H1 (cell line): ENCODE data around the gene GANC. TPM values are rescaled to one million over a fixed set of nuclear protein-coding genes. Genes with fewer than 3 reads are reported as not detected.

Experiments used
- CTCF ChIA-PET: fragments of 300-600 bp; sonication (Branson Sonifier 250); formaldehyde crosslinking; loops from one replicate; lab custom pipeline; 2021; ENCODE audit not compliant: partially characterized antibody; lab: Charles Lee
- POLR2A ChIA-PET: fragments of 300-600 bp; sonication (Branson Sonifier 250); formaldehyde crosslinking; loops from one replicate; lab custom pipeline; 2021; ENCODE audit warnings: inconsistent platforms; ENCODE audit not compliant: partially characterized antibody; lab: Charles Lee
- DNase-seq, 2 experiments: peaks; one replicate each; pipeline versions ENCODE4 v3.0.0 to v3.0.0-alpha.2; 2010 to 2022; ENCODE audit warnings: low spot score in 2 of 2, low read depth in 1 of 2, mixed read lengths in 1 of 2
- FAIRE-seq: peaks from 2 replicates; lab custom pipeline; 2011; peaks lifted over from hg19 to GRCh38; lab: Jason Lieb, UNC
- H2AFZ ChIP-seq: 2 replicates; pipeline ENCODE4 v1.8.1; 2012; ENCODE audit warnings: low read length, inconsistent platforms
- H2AK5ac ChIP-seq: 2 replicates; pipeline ENCODE4 v1.6.1; 2013; ENCODE audit warnings: low read depth, low read length
- H2BK120ac ChIP-seq: replicated peaks from 2 replicates; pipeline ENCODE3; 2013; ENCODE audit warnings: low read depth, low read length, inconsistent platforms
- H2BK12ac ChIP-seq: 2 replicates; pipeline ENCODE4 v1.6.1; 2013; ENCODE audit warnings: low read depth, low read length
- H2BK15ac ChIP-seq: 2 replicates; pipeline ENCODE4 v1.6.1; 2013; ENCODE audit warnings: low read length
- H2BK20ac ChIP-seq: 2 replicates; pipeline ENCODE4 v1.6.1; 2013; ENCODE audit warnings: low read length
- H2BK5ac ChIP-seq: 2 replicates; pipeline ENCODE4 v1.6.1; 2013; ENCODE audit warnings: low read depth, low read length
- H3K14ac ChIP-seq: 2 replicates; pipeline ENCODE4 v1.6.1; 2013; ENCODE audit warnings: inconsistent platforms; ENCODE audit not compliant: insufficient read length
- H3K18ac ChIP-seq: 2 replicates; pipeline ENCODE4 v1.6.1; 2013; ENCODE audit warnings: low read length; ENCODE audit errors: extremely low read depth
- H3K23ac ChIP-seq: 2 replicates; pipeline ENCODE4 v1.6.1; 2013; ENCODE audit warnings: inconsistent platforms; ENCODE audit not compliant: insufficient read length
- H3K23me2 ChIP-seq: 2 replicates; pipeline ENCODE4 v1.6.1; 2013; ENCODE audit warnings: low read depth, low read length
- H3K27ac ChIP-seq: 2 replicates; pipeline ENCODE4 v1.6.1; 2011; ENCODE audit warnings: low read depth, low read length, inconsistent platforms
- H3K27me3 ChIP-seq, 4 experiments: replicated peaks in 1 of 4; 1 replicate in 1 of 4; 2 replicates in 3 of 4; pipeline versions ENCODE4 v1.6.1 to v1.8.1; 2011 to 2013; ENCODE audit warnings: low read length in 3 of 4, mild to moderate bottlenecking in 3 of 4, inconsistent platforms in 2 of 4, mixed read lengths in 2 of 4, moderate library complexity in 1 of 4; ENCODE audit not compliant: control insufficient read depth in 3 of 4, insufficient read depth in 3 of 4; ENCODE audit errors: extremely low read depth in 1 of 4
- H3K36me3 ChIP-seq, 4 experiments: 2 replicates each; pipeline versions ENCODE4 v1.6.1 to v1.8.1; 2011 to 2013; ENCODE audit warnings: mild to moderate bottlenecking in 4 of 4, low read length in 3 of 4, moderate library complexity in 2 of 4, control low read depth in 1 of 4, inconsistent platforms in 1 of 4; ENCODE audit not compliant: insufficient read depth in 4 of 4, control insufficient read depth in 2 of 4
- H3K4ac ChIP-seq: replicated peaks from 2 replicates; pipeline ENCODE3; 2013; ENCODE audit warnings: low read length, low read depth, mixed read lengths, inconsistent platforms; ENCODE audit not compliant: insufficient read length
- H3K4me1 ChIP-seq, 4 experiments: replicated peaks in 1 of 4; 1 replicate in 1 of 4; 2 replicates in 3 of 4; pipeline versions ENCODE4 v1.6.1 to v1.8.1; 2011 to 2013; ENCODE audit warnings: low read length in 3 of 4, inconsistent platforms in 2 of 4, mixed read lengths in 1 of 4; ENCODE audit not compliant: insufficient read depth in 4 of 4, control insufficient read depth in 3 of 4
- H3K4me2 ChIP-seq, 2 experiments: 2 replicates each; pipeline versions ENCODE4 v1.6.1 to v1.8.1; 2011 to 2013; ENCODE audit warnings: low read depth in 2 of 2, low read length in 2 of 2, control low read depth in 1 of 2, inconsistent platforms in 1 of 2, mild to moderate bottlenecking in 1 of 2; ENCODE audit not compliant: insufficient read depth in 1 of 2
- H3K4me3 ChIP-seq, 4 experiments: fragments of 200-600, 300-600 bp in 1 of 4; sonication (generic), shearing (Covaris generic), sonication (Bioruptor Twin) in 1 of 4; 2 replicates each; pipeline versions ENCODE4 v1.5.1 to v1.8.1; 2011 to 2016; ENCODE audit warnings: low read length in 4 of 4, low read depth in 3 of 4, control low read depth in 2 of 4, inconsistent platforms in 2 of 4, mild to moderate bottlenecking in 2 of 4, mixed read lengths in 1 of 4, moderate library complexity in 1 of 4; ENCODE audit not compliant: insufficient read depth in 2 of 4; ENCODE audit errors: extremely low read depth in 1 of 4
- H3K56ac ChIP-seq: replicated peaks from 2 replicates; pipeline ENCODE3; 2013; ENCODE audit warnings: low read depth, mild to moderate bottlenecking, mixed read lengths, low read length, inconsistent platforms; ENCODE audit not compliant: insufficient read length
- H3K79me1 ChIP-seq: 2 replicates; pipeline ENCODE4 v1.6.1; 2013; ENCODE audit warnings: low read depth, low read length, control low read depth
- H3K79me2 ChIP-seq, 2 experiments: 2 replicates each; pipeline versions ENCODE4 v1.6.1 to v1.8.1; 2012 to 2013; ENCODE audit warnings: low read length in 2 of 2, mild to moderate bottlenecking in 2 of 2, inconsistent platforms in 1 of 2; ENCODE audit not compliant: insufficient read depth in 2 of 2, control insufficient read depth in 1 of 2
- H3K9ac ChIP-seq, 4 experiments: replicated peaks in 1 of 4; 1 replicate in 1 of 4; 2 replicates in 3 of 4; pipeline versions ENCODE4 v1.6.1 to v1.8.1; 2011 to 2013; ENCODE audit warnings: low read depth in 3 of 4, low read length in 3 of 4, control low read depth in 2 of 4, mild to moderate bottlenecking in 2 of 4, moderate library complexity in 2 of 4, inconsistent platforms in 1 of 4; ENCODE audit errors: extremely low read depth in 1 of 4
- H3K9me3 ChIP-seq, 2 experiments: 2 replicates each; pipeline versions ENCODE4 v1.6.1 to v1.8.1; 2012 to 2013; ENCODE audit warnings: mild to moderate bottlenecking in 2 of 2, moderate library complexity in 2 of 2, control low read depth in 1 of 2, inconsistent platforms in 1 of 2, low read depth in 1 of 2, low read length in 1 of 2, mixed read lengths in 1 of 2; ENCODE audit not compliant: insufficient read depth in 2 of 2
- H4K20me1 ChIP-seq, 2 experiments: replicated peaks in 1 of 2; 2 replicates each; pipeline versions ENCODE3 to v1.8.1; 2011 to 2013; ENCODE audit warnings: inconsistent platforms in 2 of 2, low read length in 2 of 2, mild to moderate bottlenecking in 1 of 2; ENCODE audit not compliant: insufficient read depth in 2 of 2, control insufficient read depth in 1 of 2
- H4K5ac ChIP-seq: 2 replicates; pipeline ENCODE4 v1.6.1; 2013; ENCODE audit warnings: low read length, low read depth, mixed read lengths, inconsistent platforms; ENCODE audit not compliant: insufficient read length
- H4K8ac ChIP-seq: 2 replicates; pipeline ENCODE4 v1.8.0; 2013; ENCODE audit warnings: mild to moderate bottlenecking, moderate library complexity, low read length, inconsistent platforms; ENCODE audit not compliant: insufficient read depth; ENCODE audit errors: extremely low read depth
- H4K91ac ChIP-seq: replicated peaks from 2 replicates; pipeline ENCODE3; 2013; ENCODE audit warnings: low read length, mixed read lengths, inconsistent platforms; ENCODE audit not compliant: insufficient read length
- CHD1 ChIP-seq: IDR thresholded peaks from 2 replicates; pipeline ENCODE4 v1.6.1; 2012; ENCODE audit warnings: low read depth, low read length, improper control_type of control experiment
- POLR2AphosphoS5 ChIP-seq: IDR thresholded peaks from 2 replicates; pipeline ENCODE4 v1.6.1; 2011; ENCODE audit warnings: low read depth, low read length
- SAP30 ChIP-seq: fragments of 300-600 bp; sonication (generic); IDR thresholded peaks from 2 replicates; pipeline ENCODE4 v1.7.1; 2012; ENCODE audit warnings: low read length, moderate library complexity, mild to moderate bottlenecking, inconsistent platforms; ENCODE audit not compliant: insufficient read depth, insufficient replicate concordance
- SUZ12 ChIP-seq: fragments of 200-600 bp; sonication (generic); IDR thresholded peaks from 2 replicates; pipeline ENCODE4 v1.6.1; 2012; ENCODE audit warnings: mild to moderate bottlenecking, inconsistent platforms, low read length, moderate library complexity, mixed read lengths
- TAF1 ChIP-seq: IDR thresholded peaks from 2 replicates; pipeline ENCODE4 v1.6.1; 2011; ENCODE audit warnings: mild to moderate bottlenecking, low read depth, low read length
- TAF7 ChIP-seq: optimal IDR thresholded peaks from 2 replicates; pipeline ENCODE3; 2011; ENCODE audit warnings: low read depth, mild to moderate bottlenecking, inconsistent platforms, low read length, moderate library complexity, borderline replicate concordance
- WGBS, 2 experiments: shearing (Covaris generic) in 1 of 2; methylation state at CpG; one replicate each; pipeline versions ENCODE4 v1.1.6 to v1.1.7; 2013 to 2015; ENCODE audit warnings: low lambda C conversion rate in 2 of 2, mixed read lengths in 2 of 2, inconsistent platforms in 1 of 2, low coverage in 1 of 2, missing lambda C conversion rate in 1 of 2; ENCODE audit not compliant: insufficient replicate concordance in 2 of 2, insufficient coverage in 1 of 2, insufficient read length in 1 of 2; ENCODE audit errors: extremely low coverage in 1 of 2, missing lambda C conversion rate in 1 of 2; 5-methylcytosine and 5-hydroxymethylcytosine counted together
- polyA plus RNA-seq, 7 experiments: library from polyadenylated mRNA; depleted of rRNA in 3 of 7; stranded (reverse) in 5 of 7; unstranded in 2 of 7; fragments of >200 nt in 5 of 7; fragments of 200-250 nt in 2 of 7; gene quantifications; 1 replicate in 5 of 7; 2 replicates in 1 of 7; 4 replicates in 1 of 7; pipeline versions ENCODE4 v1.2.1 to v1.2.3, GENCODE V29; 2011 to 2013; ENCODE audit warnings: missing spikeins in 2 of 7, mixed read lengths in 2 of 7
- total RNA-seq: library from RNA; stranded (reverse); fragmentation: NEBNext Ultra II Directional; extraction: Animal tissue kit (Norgen Biotek cat#: 25700); gene quantifications from 2 replicates; pipeline ENCODE4 v1.2.1, GENCODE V29; 2021

Gene GANC
- total and polyA plus RNA-seq, 2 of the 8 experiments (the other 6 are each of a cell fraction or from before 2014, with no cell fraction given), result 6.8 to 14.4 TPM

- no peak overlapping the region for H4K91ac ChIP-seq
- CTCF ChIA-PET, result interaction anchor here (0.7 to 1.6 kb wide), 4 partner anchors 10 to 53 kb away, joined by 3 to 13 read pairs (median 4); no protein-coding TSS in a partner anchor
- H3K9me3 ChIP-seq, result peaks cover 9 to 16% of the 10 kb centered on the region in 2 experiments; a peak in 3 of 4 replicates
- no peak overlapping the region for H3K56ac ChIP-seq
- H4K20me1 ChIP-seq, result no peaks in the 10 kb centered on the region
- H2AFZ ChIP-seq, result no peak overlapping the region
- H4K5ac ChIP-seq, result no peak overlapping the region
- H3K4me2 ChIP-seq, result no peak overlapping the region
- H3K18ac ChIP-seq, result no peak overlapping the region
- 90% methylated on average over 1 of the region's 1 CpG; no CpG with 5 or more reads in 1 of the 2 experiments for WGBS, 2 experiments
- no peak overlapping the region for H3K14ac ChIP-seq
- no peak for DNase-seq
- no peak overlapping the region for H3K9ac ChIP-seq
- H3K79me2 ChIP-seq, result no peaks in the 10 kb centered on the region
- H3K27ac ChIP-seq, result no peak overlapping the region
- peaks cover 0 to 4% (median 0%) of the 10 kb centered on the region in 4 experiments; a peak in 1 of 7 replicates for H3K27me3 ChIP-seq
- POLR2A ChIA-PET, result no interaction called here
- H3K4me1 ChIP-seq, result no peaks in the 10 kb centered on the region
- H3K23ac ChIP-seq, result no peak overlapping the region
- no peak overlapping the region for H3K4me3 ChIP-seq
- TF ChIP-seq CHD1 (no peak), POLR2AphosphoS5 (no peak), SUZ12 (no peak), TAF7 (no peak), SAP30 (no peak), TAF1 (no peak)
- no peak overlapping the region for H4K8ac ChIP-seq
- FAIRE-seq, result no peak
- H3K79me1 ChIP-seq, result no peaks in the 10 kb centered on the region
- no peak overlapping the region for H2BK5ac ChIP-seq
- no peaks in the 10 kb centered on the region for H3K36me3 ChIP-seq
- H2BK120ac ChIP-seq, result no peak overlapping the region
- H2BK15ac ChIP-seq, result no peak overlapping the region
- H3K4ac ChIP-seq, result no peak overlapping the region
- no peaks in the 10 kb centered on the region for H3K23me2 ChIP-seq
- H2AK5ac ChIP-seq, result no peak overlapping the region
- no peak overlapping the region for H2BK12ac ChIP-seq
- no peak overlapping the region for H2BK20ac ChIP-seq
Observed at GRCh38 chr15:42374810-42375209, 101.8 kb downstream of the GANC start.
